Mucosa of descending colon (tissue), 3 donors: Measurements from ENCODE around the gene FGF12. TPM values are rescaled to one million over a fixed set of nuclear protein-coding genes. Genes with fewer than 3 reads are reported as not detected.

Experiments used
- ATAC-seq: fragments of 200-7000 bp; cut with Tn5 transposase; one replicate; pipeline ENCODE4 v1.9.1; 2020; ENCODE audit warnings: mild to moderate bottlenecking, moderate library complexity
- DNase-seq, 3 donors: peaks; one replicate each; pipeline ENCODE4 v3.0.0-alpha.2; 2020
- H3K36me3 ChIP-seq: fragments of 200-600 bp; one replicate; pipeline ENCODE4 v1.8.0; 2021; ENCODE audit warnings: low read depth, mild to moderate bottlenecking
- H3K4me1 ChIP-seq: fragments of 200-600 bp; one replicate; pipeline ENCODE4 v1.8.0; 2021; ENCODE audit warnings: low read depth, mild to moderate bottlenecking
- H3K4me3 ChIP-seq: fragments of 200-600 bp; one replicate; pipeline ENCODE4 v1.8.0; 2021; ENCODE audit warnings: mild to moderate bottlenecking
- H3K9me3 ChIP-seq: fragments of 200-600 bp; one replicate; pipeline ENCODE4 v1.8.0; 2021; ENCODE audit warnings: mild to moderate bottlenecking
- intact Hi-C, 2 donors: fragments of 100-400 bp; cut with DNase I in 1 of 2; cut with micrococcal nuclease in 1 of 2; formaldehyde crosslinking; loops; one replicate each; pipeline versions ENCODE4 v1.11.0 to v1.11.1; 2022; cut with DNase I, micrococcal nuclease
- total RNA-seq, 3 donors: library from RNA; stranded (reverse); fragmentation: NEBNext Ultra II Directional in 2 of 3; extraction: Animal tissue kit (Norgen Biotek cat#: 25700) in 2 of 3; gene quantifications; one replicate each; pipeline versions ENCODE4 v1.2.1 to v1.2.4, GENCODE V29; 2021 to 2023
- TF ChIP-seq, protein P1 (sequence below): fragments of 200-600 bp; IDR thresholded peaks from one replicate; pipeline ENCODE4 v1.8.0; 2022; ENCODE audit warnings: antibody characterized with exemption, mild to moderate bottlenecking
- donor health status: DM: no; HTN: no; CAD: no; lungs with moderate emphysema.
- donor health status: DM: no; HTN: no; CAD: no.
- donor health status: DM: no; HTN: yes; CAD: no.

Gene FGF12
- total RNA-seq, 3 donors from 2014 or later: 0.35 to 3.3 (median 0.58) TPM

GRCh38 chr3:192273697-192274010 is 453.7 kb downstream of the FGF12 start:
- no peaks in the 10 kb centered on the region for H3K4me1 ChIP-seq
- H3K9me3 ChIP-seq: no peaks in the 10 kb centered on the region
- no peaks in the 10 kb centered on the region for H3K36me3 ChIP-seq
- TF ChIP-seq, protein P1, sequence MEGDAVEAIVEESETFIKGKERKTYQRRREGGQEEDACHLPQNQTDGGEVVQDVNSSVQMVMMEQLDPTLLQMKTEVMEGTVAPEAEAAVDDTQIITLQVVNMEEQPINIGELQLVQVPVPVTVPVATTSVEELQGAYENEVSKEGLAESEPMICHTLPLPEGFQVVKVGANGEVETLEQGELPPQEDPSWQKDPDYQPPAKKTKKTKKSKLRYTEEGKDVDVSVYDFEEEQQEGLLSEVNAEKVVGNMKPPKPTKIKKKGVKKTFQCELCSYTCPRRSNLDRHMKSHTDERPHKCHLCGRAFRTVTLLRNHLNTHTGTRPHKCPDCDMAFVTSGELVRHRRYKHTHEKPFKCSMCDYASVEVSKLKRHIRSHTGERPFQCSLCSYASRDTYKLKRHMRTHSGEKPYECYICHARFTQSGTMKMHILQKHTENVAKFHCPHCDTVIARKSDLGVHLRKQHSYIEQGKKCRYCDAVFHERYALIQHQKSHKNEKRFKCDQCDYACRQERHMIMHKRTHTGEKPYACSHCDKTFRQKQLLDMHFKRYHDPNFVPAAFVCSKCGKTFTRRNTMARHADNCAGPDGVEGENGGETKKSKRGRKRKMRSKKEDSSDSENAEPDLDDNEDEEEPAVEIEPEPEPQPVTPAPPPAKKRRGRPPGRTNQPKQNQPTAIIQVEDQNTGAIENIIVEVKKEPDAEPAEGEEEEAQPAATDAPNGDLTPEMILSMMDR: no peak
- DNase-seq (no peak), ATAC-seq (no peak)
- intact Hi-C loops: no loop called here
- H3K4me3 ChIP-seq: no peak overlapping the region

- DNase-seq (no peak), ATAC-seq (no peak)
- H3K4me3 ChIP-seq: no peak overlapping the region
- TF ChIP-seq, protein P1: no peak
- intact Hi-C loops: no loop called here
- H3K4me1 ChIP-seq: no peaks in the 10 kb centered on the region
- no peaks in the 10 kb centered on the region for H3K36me3 ChIP-seq
- H3K9me3 ChIP-seq: no peaks in the 10 kb centered on the region
These were observed 454.2 kb downstream of the FGF12 start for GRCh38 chr3:192273001-192273696.

DNA sequence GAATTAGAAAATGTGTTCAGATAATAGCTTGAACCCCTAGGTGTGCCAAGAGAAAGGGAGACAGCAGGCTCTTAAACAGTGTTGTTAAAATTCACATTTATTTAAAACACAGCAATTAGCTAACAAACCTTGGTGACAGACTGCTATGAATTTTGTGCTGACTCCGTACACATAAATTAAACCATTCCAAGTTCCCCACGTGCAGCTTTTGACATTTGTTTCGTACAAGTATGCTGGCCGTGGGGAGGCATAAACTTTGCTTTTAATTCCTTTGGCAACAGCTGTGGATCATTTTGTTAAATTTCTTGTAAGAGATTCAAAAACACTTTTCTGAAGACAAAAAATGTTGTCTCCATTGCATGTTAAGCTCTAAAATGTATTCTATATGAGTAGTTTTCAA is 465.3 kb downstream of the FGF12 start:
- Histone ChIP-seq H3K4me3 (no peak overlapping the region), H3K9me3 (no peaks in the 10 kb centered on the region), H3K4me1 (no peaks in the 10 kb centered on the region), H3K36me3 (no peaks in the 10 kb centered on the region)
- ATAC-seq (no peak), DNase-seq (no peak)
- TF ChIP-seq, protein P1: no peak
- intact Hi-C loops: no loop called here

- TF ChIP-seq, protein P1: no peak
- Histone ChIP-seq H3K4me3 (no peak overlapping the region), H3K4me1 (no peaks in the 10 kb centered on the region), H3K36me3 (no peaks in the 10 kb centered on the region), H3K9me3 (no peaks in the 10 kb centered on the region)
- intact Hi-C loops: no loop called here
- DNase-seq (no peak), ATAC-seq (no peak)
These were observed 466.2 kb downstream of the FGF12 start for GRCh38 chr3:192261135-192261534.

- Histone ChIP-seq H3K4me3 (no peak overlapping the region), H3K4me1 (no peaks in the 10 kb centered on the region), H3K36me3 (no peaks in the 10 kb centered on the region), H3K9me3 (no peaks in the 10 kb centered on the region)
- DNase-seq: no peak
- ATAC-seq: no peak
- intact Hi-C loops: no loop called here
- TF ChIP-seq, protein P1: no peak
These were observed 467.0 kb downstream of the FGF12 start for GRCh38 chr3:192260116-192261010.
